B cell (primary cell): ENCODE results near the gene ETV6.

Source experiments
- CTCF ChIP-seq: fragments of 200-600 bp; IDR thresholded peaks from one replicate; pipeline ENCODE4 v1.8.0; 2022; ENCODE audit warnings: antibody characterized with exemption, mild to moderate bottlenecking
- EZH2 ChIP-seq: IDR thresholded peaks from 2 replicates; pipeline ENCODE4 v1.6.1; 2012; ENCODE audit warnings: borderline replicate concordance, low read depth, mild to moderate bottlenecking, moderate library complexity, low read length; ENCODE audit not compliant: insufficient read depth, poor library complexity, severe bottlenecking

GRCh38 chr12:11746024-11746771, 96.7 kb downstream of the ETV6 start:
- TF ChIP-seq CTCF (no peak), EZH2 (no peak)
